HepG2 (cell line): ENCODE results near the gene MEMO1. TPM values are rescaled to one million over a fixed set of nuclear protein-coding genes. Genes with fewer than 3 reads are reported as not detected.

Experiments
- ATAC-seq: fragments of 200-7000 bp; cut with Tn5 transposase; 3 replicates; pipeline ENCODE4 v1.9.1; 2020; ENCODE audit warnings: mild to moderate bottlenecking, moderate library complexity
- BruUV-seq: library from RNA; stranded (reverse); fragments of 400-500 nt; replicated peaks from 2 replicates; lab custom pipeline; 2021; lab: Mats Ljungman, UMichigan
- CTCF ChIA-PET: fragments of 300-600 bp; formaldehyde crosslinking; extraction: SDS; loops from one replicate; lab custom pipeline; 2021; ENCODE audit warnings: low total read pairs, inconsistent platforms, low intra/inter-chr PET ratio; lab: Yijun Ruan, JAX
- POLR2A ChIA-PET: fragments of 350-600 bp; sonication (Branson Sonifier 250); formaldehyde crosslinking; loops from one replicate; lab custom pipeline; 2020; ENCODE audit warnings: antibody characterized with exemption, inconsistent platforms; lab: Yijun Ruan, JAX
- DNase-seq: peaks from one replicate; pipeline ENCODE4 v3.0.0-alpha.2; 2015; ENCODE audit warnings: low spot score
- FAIRE-seq: peaks from 3 replicates; lab custom pipeline; 2011; peaks lifted over from hg19 to GRCh38; lab: Jason Lieb, UNC
- H2AFZ ChIP-seq: one replicate; pipeline ENCODE4 v1.6.1; 2011; ENCODE audit warnings: low read length, inconsistent platforms
- H3K27ac ChIP-seq: fragments of 300-600 bp; 3 replicates; pipeline ENCODE4 v1.8.0; 2011; ENCODE audit warnings: mixed run types, mild to moderate bottlenecking, mixed read lengths, low read length, inconsistent platforms; ENCODE audit not compliant: insufficient read depth; ENCODE audit errors: extremely low read length
- H3K27me3 ChIP-seq, 2 experiments: fragments of 200-600 bp in 1 of 2; 2 replicates in 1 of 2; 3 replicates in 1 of 2; pipeline versions ENCODE4 v1.6.0 to v1.8.0; 2011; ENCODE audit warnings: low read length in 2 of 2, mild to moderate bottlenecking in 2 of 2, moderate library complexity in 2 of 2, inconsistent platforms in 1 of 2; ENCODE audit not compliant: insufficient read depth in 2 of 2, control insufficient read depth in 1 of 2
- H3K36me3 ChIP-seq, 2 experiments: fragments of 200-600 bp in 1 of 2; replicated peaks in 1 of 2; 2 replicates in 1 of 2; 3 replicates in 1 of 2; pipeline versions ENCODE4 v1.5.1 to v1.8.0; 2011; ENCODE audit warnings: low read length in 2 of 2, inconsistent platforms in 1 of 2; ENCODE audit not compliant: insufficient read depth in 2 of 2, control insufficient read depth in 1 of 2
- H3K4me1 ChIP-seq: 2 replicates; pipeline ENCODE4 v1.5.1; 2012; ENCODE audit warnings: low read length, inconsistent platforms; ENCODE audit not compliant: insufficient read depth
- H3K4me2 ChIP-seq: 2 replicates; pipeline ENCODE4 v1.6.0; 2011; ENCODE audit warnings: low read depth, low read length, inconsistent platforms
- H3K4me3 ChIP-seq, 3 experiments: fragments of 200-600 bp in 1 of 3; sonication (generic), shearing (Covaris generic) in 1 of 3; replicated peaks in 1 of 3; 2 replicates each; pipeline ENCODE4 v1.5.1; 2011 to 2016; ENCODE audit warnings: low read length in 3 of 3, inconsistent platforms in 2 of 3, low read depth in 2 of 3, mild to moderate bottlenecking in 2 of 3, control low read depth in 1 of 3, mixed read lengths in 1 of 3; ENCODE audit not compliant: insufficient read depth in 1 of 3
- H3K79me2 ChIP-seq: one replicate; pipeline ENCODE4 v1.6.1; 2011; ENCODE audit warnings: low read length, inconsistent platforms; ENCODE audit not compliant: insufficient read depth
- H3K9ac ChIP-seq: 2 replicates; pipeline ENCODE4 v1.6.0; 2011; ENCODE audit warnings: mild to moderate bottlenecking, low read depth, low read length, inconsistent platforms; ENCODE audit not compliant: insufficient read depth
- H3K9me3 ChIP-seq: 2 replicates; pipeline ENCODE4 v1.5.1; 2012; ENCODE audit warnings: mild to moderate bottlenecking, low read length
- H4K20me1 ChIP-seq: 2 replicates; pipeline ENCODE4 v1.6.0; 2011; ENCODE audit warnings: inconsistent platforms, mild to moderate bottlenecking, low read length, moderate library complexity; ENCODE audit not compliant: insufficient read depth
- FOXP1 ChIP-seq, 2 experiments: fragments of 450-650 bp in 1 of 2; IDR thresholded peaks; 2 replicates each; pipeline ENCODE4 v1.6.1; 2017 to 2018; ENCODE audit warnings: antibody characterized with exemption in 1 of 2
- RBFOX2 ChIP-seq: fragments of 200-400 bp; formaldehyde crosslinking; IDR thresholded peaks from 2 replicates; pipeline ENCODE4 v1.6.1; 2017; ENCODE audit warnings: low read depth, mild to moderate bottlenecking, low read length
- TSC22D2 ChIP-seq: sonication (generic); formaldehyde crosslinking; IDR thresholded peaks from 2 replicates; pipeline ENCODE4 v1.5.1; 2020; ENCODE audit warnings: missing genetic modification reagents, mild to moderate bottlenecking, borderline replicate concordance
- ZNF251 ChIP-seq: sonication (generic); formaldehyde crosslinking; IDR thresholded peaks from 2 replicates; pipeline ENCODE4 v1.9.0; 2021; ENCODE audit warnings: mild to moderate bottlenecking, missing genetic modification reagents
- ZNF788 ChIP-seq: sonication (generic); formaldehyde crosslinking; IDR thresholded peaks from 2 replicates; pipeline ENCODE4 v1.5.0; 2020; ENCODE audit warnings: mild to moderate bottlenecking, missing genetic modification reagents, borderline replicate concordance
- ZNF850 ChIP-seq: sonication (generic); formaldehyde crosslinking; conservative IDR thresholded peaks from 2 replicates; pipeline ENCODE4 v1.9.0; 2021; ENCODE audit warnings: mild to moderate bottlenecking, missing genetic modification reagents
- WGBS: methylation state at CpG from one replicate; pipeline ENCODE4 v1.1.6; 2017; ENCODE audit warnings: low lambda C conversion rate; 5-methylcytosine and 5-hydroxymethylcytosine counted together
- in situ Hi-C: cut with HindIII; loops from 2 replicates; pipeline ENCODE4 v1.10.0; 2017; ENCODE audit warnings: low pct_unique_long_range_greater_than_20kb; ENCODE audit not compliant: extremely low pct_ligation_motif_present
- intact Hi-C: fragments of 100-400 bp; cut with micrococcal nuclease; formaldehyde crosslinking; loops from one replicate; pipeline ENCODE4 v1.10.0; 2022; ENCODE audit not compliant: unreplicated experiment
- polyA plus RNA-seq, 8 experiments: library from polyadenylated mRNA; depleted of rRNA in 3 of 8; stranded (reverse) in 7 of 8; unstranded in 1 of 8; fragments of >200 nt; fragmentation: Illumina TruSeq in 4 of 8; extraction: Trizol in 4 of 8; gene quantifications; 2 replicates each; pipeline versions ENCODE4 v1.2.1 to v1.2.3, GENCODE V29; 2011 to 2016; ENCODE audit warnings: low read depth in 4 of 8, missing spikeins in 1 of 8, mixed read lengths in 1 of 8; ENCODE audit not compliant: insufficient read depth in 1 of 8
- total RNA-seq, 5 experiments: library from RNA; depleted of rRNA; stranded (reverse); fragments of >200 nt; fragmentation: Illumina TruSeq; extraction: Trizol; gene quantifications; 2 replicates each; pipeline ENCODE4 v1.2.3, GENCODE V29; 2016; ENCODE audit warnings: low read depth in 1 of 5
- TF ChIP-seq, protein P1 (sequence below): sonication (generic); formaldehyde crosslinking; IDR thresholded peaks from 2 replicates; pipeline ENCODE4 v1.4.0; 2020; ENCODE audit warnings: mild to moderate bottlenecking, missing genetic modification reagents, borderline replicate concordance

MEMO1 gene
- total and polyA plus RNA-seq, 2 of the 13 experiments (the other 11 are each of a cell fraction or from before 2014, with no cell fraction given) = 69.8 to 81.6 TPM

DNA sequence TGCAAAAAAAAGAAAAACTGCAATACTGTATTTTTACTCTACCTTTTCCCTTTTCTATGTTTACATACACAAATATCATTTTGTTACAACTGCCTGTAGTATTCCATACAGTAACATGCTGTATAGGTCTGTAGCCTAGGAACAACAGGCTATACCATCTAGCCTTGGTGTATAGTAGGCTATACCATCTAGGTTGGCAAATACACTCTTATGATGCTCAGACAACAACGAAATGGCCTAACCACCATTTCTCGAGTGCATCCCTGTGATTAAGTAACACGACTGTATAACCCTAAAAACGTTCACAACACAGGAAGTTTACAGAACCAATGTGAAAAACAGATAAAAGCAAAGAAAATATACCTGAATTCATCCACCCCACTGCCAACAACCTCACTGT, 64.0 kb downstream of the MEMO1 start (continued):
- no peak for TF ChIP-seq ZNF850 (CRISPR knock-in tag)
- TF ChIP-seq, all 625 proteins: peak for 0

DNA sequence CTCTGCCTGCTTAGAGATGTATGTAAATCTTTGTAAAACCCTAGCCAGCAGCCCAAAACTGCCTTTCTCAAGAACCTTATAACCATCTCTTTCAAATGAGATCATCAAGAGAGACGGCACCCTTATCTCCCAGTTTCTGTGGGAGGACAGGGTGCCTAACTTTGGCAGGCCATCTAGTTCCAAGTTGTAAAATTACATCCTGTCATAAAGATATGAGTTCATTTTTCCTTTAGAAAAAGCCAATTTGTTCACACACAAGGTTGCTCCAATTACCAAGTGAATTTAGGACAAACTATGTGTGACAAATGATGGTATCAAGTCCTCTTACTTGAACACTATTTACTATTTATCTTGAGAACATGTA, 65.3 kb downstream of the MEMO1 start:
- 94% methylated on average over 1 of the region's 1 CpG for WGBS

More for the DNA sequence above, 65.3 kb downstream of the MEMO1 start:
- ChIA-PET POLR2A (no interaction called here), CTCF (no interaction called here)
- FAIRE-seq = no peak
- Histone ChIP-seq H4K20me1 (peaks cover 15% of the 10 kb centered on the region), H3K4me2 (no peak overlapping the region), H3K9me3 (no peaks in the 10 kb centered on the region), H3K9ac (no peak overlapping the region), H3K27me3 (no peaks in the 10 kb centered on the region), H2AFZ (no peak overlapping the region), H3K4me1 (no peaks in the 10 kb centered on the region; the same call in 1 of the 2 replicates), H3K79me2 (peaks cover 68% of the 10 kb centered on the region), H3K4me3 (no peak overlapping the region), H3K27ac (no peak overlapping the region), H3K36me3 (peaks cover 5 to 19% of the 10 kb centered on the region in 2 experiments)
- intact Hi-C loops = no loop called here
- no peak for DNase-seq
- no peak for TF ChIP-seq ZNF788
- no peak for TF ChIP-seq RBFOX2
- TF ChIP-seq TSC22D2 (CRISPR knock-in tag) = no peak
- no peak for TF ChIP-seq FOXP1 (IDR thresholded peaks at IDR 0.05)
- no peak for TF ChIP-seq FOXP1 (CRISPR knock-in tag; IDR thresholded peaks at IDR 0.05)
- TF ChIP-seq, protein P1, sequence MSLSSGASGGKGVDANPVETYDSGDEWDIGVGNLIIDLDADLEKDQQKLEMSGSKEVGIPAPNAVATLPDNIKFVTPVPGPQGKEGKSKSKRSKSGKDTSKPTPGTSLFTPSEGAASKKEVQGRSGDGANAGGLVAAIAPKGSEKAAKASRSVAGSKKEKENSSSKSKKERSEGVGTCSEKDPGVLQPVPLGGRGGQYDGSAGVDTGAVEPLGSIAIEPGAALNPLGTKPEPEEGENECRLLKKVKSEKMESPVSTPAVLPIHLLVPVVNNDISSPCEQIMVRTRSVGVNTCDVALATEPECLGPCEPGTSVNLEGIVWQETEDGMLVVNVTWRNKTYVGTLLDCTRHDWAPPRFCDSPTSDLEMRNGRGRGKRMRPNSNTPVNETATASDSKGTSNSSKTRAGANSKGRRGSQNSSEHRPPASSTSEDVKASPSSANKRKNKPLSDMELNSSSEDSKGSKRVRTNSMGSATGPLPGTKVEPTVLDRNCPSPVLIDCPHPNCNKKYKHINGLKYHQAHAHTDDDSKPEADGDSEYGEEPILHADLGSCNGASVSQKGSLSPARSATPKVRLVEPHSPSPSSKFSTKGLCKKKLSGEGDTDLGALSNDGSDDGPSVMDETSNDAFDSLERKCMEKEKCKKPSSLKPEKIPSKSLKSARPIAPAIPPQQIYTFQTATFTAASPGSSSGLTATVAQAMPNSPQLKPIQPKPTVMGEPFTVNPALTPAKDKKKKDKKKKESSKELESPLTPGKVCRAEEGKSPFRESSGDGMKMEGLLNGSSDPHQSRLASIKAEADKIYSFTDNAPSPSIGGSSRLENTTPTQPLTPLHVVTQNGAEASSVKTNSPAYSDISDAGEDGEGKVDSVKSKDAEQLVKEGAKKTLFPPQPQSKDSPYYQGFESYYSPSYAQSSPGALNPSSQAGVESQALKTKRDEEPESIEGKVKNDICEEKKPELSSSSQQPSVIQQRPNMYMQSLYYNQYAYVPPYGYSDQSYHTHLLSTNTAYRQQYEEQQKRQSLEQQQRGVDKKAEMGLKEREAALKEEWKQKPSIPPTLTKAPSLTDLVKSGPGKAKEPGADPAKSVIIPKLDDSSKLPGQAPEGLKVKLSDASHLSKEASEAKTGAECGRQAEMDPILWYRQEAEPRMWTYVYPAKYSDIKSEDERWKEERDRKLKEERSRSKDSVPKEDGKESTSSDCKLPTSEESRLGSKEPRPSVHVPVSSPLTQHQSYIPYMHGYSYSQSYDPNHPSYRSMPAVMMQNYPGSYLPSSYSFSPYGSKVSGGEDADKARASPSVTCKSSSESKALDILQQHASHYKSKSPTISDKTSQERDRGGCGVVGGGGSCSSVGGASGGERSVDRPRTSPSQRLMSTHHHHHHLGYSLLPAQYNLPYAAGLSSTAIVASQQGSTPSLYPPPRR (CRISPR knock-in tag) = no peak
- no peak for TF ChIP-seq ZNF251 (CRISPR knock-in tag)
- no TSS peak for BruUV-seq
- in situ Hi-C loops = no loop called here
- ATAC-seq = no peak
